H1 (cell line): ENCODE results near the gene IFT80. TPM values are rescaled to one million over a fixed set of nuclear protein-coding genes. Genes with fewer than 3 reads are reported as not detected.

Source experiments
- CHD7 ChIP-seq: fragments of 300-600 bp; sonication (generic); IDR thresholded peaks from 2 replicates; pipeline ENCODE4 v1.7.1; 2012; ENCODE audit warnings: low read length, moderate library complexity, mild to moderate bottlenecking, inconsistent platforms; ENCODE audit not compliant: insufficient replicate concordance
- E2F6 ChIP-seq: IDR thresholded peaks from 2 replicates; pipeline ENCODE4 v1.6.1; 2012; ENCODE audit warnings: inconsistent platforms
- POLR2A ChIP-seq, 2 experiments: IDR thresholded peaks; 1 replicate in 1 of 2; 2 replicates in 1 of 2; pipeline ENCODE4 v1.6.1; 2011; ENCODE audit warnings: low read depth in 2 of 2, low read length in 2 of 2, mild to moderate bottlenecking in 2 of 2; ENCODE audit errors: control extremely low read depth in 1 of 2
- RXRA ChIP-seq: IDR thresholded peaks from 2 replicates; pipeline ENCODE4 v1.6.1; 2011; ENCODE audit warnings: low read depth, mild to moderate bottlenecking, low read length, moderate library complexity; ENCODE audit not compliant: insufficient read depth
- polyA plus RNA-seq, 7 experiments: library from polyadenylated mRNA; depleted of rRNA in 3 of 7; stranded (reverse) in 5 of 7; unstranded in 2 of 7; fragments of >200 nt in 5 of 7; fragments of 200-250 nt in 2 of 7; gene quantifications; 1 replicate in 5 of 7; 2 replicates in 1 of 7; 4 replicates in 1 of 7; pipeline versions ENCODE4 v1.2.1 to v1.2.3, GENCODE V29; 2011 to 2013; ENCODE audit warnings: missing spikeins in 2 of 7, mixed read lengths in 2 of 7
- total RNA-seq: library from RNA; stranded (reverse); fragmentation: NEBNext Ultra II Directional; extraction: Animal tissue kit (Norgen Biotek cat#: 25700); gene quantifications from 2 replicates; pipeline ENCODE4 v1.2.1, GENCODE V29; 2021

IFT80 gene
- total and polyA plus RNA-seq, 2 of the 8 experiments (the other 6 are each of a cell fraction or from before 2014, with no cell fraction given): 7.2 to 25.9 TPM

GRCh38 chr3:160296591-160296990, 102.4 kb downstream of the IFT80 start (continued):
- no peak for TF ChIP-seq CHD7
- TF ChIP-seq RXRA: no peak
- TF ChIP-seq POLR2A (IDR thresholded peaks at IDR 0.05; ENCODE audit: control extremely low read depth in 1 of 2, low read depth in 2 of 2, low read length in 2 of 2): no peak
- TF ChIP-seq E2F6: no peak
- TF ChIP-seq, all 59 proteins: peak for 0
